GM12891 (cell line): ENCODE results near the gene CFAP61.

Experiments
- PAX5 ChIP-seq: IDR thresholded peaks from 2 replicates; pipeline ENCODE4 v1.6.1; 2011; ENCODE audit warnings: low read length, moderate library complexity, mild to moderate bottlenecking; ENCODE audit not compliant: insufficient read depth, severe bottlenecking
- POLR2A ChIP-seq: IDR thresholded peaks from 2 replicates; pipeline ENCODE4 v1.6.1; 2011; ENCODE audit warnings: low read depth, low read length, control low read depth
- POLR2AphosphoS5 ChIP-seq: IDR thresholded peaks from 2 replicates; pipeline ENCODE4 v1.6.1; 2011; ENCODE audit warnings: low read depth, low read length, control low read depth
- POU2F2 ChIP-seq: IDR thresholded peaks from 2 replicates; pipeline ENCODE4 v1.6.1; 2011; ENCODE audit warnings: low read depth, mild to moderate bottlenecking, control low read depth, low read length, moderate library complexity
- SPI1 ChIP-seq: IDR thresholded peaks from 2 replicates; pipeline ENCODE4 v1.6.1; 2011; ENCODE audit warnings: low read depth, low read length, control low read depth

GRCh38 chr20:20365480-20366161 is 313.3 kb downstream of the CFAP61 start:
- TF ChIP-seq POLR2A (no peak), POU2F2 (no peak), PAX5 (no peak), POLR2AphosphoS5 (no peak), SPI1 (no peak)
